H1 (cell line): ENCODE measurements around the gene ZNF397. TPM values are rescaled to one million over a fixed set of nuclear protein-coding genes. Genes with fewer than 3 reads are reported as not detected.

Source experiments
- ASH2L ChIP-seq: fragments of 200-600, 300-600 bp; sonication (generic); IDR thresholded peaks from one replicate; pipeline ENCODE4 v1.7.1; 2017; ENCODE audit warnings: low read length
- ATF2 ChIP-seq: IDR thresholded peaks from 2 replicates; pipeline ENCODE4 v1.6.1; 2012; ENCODE audit warnings: low read length, inconsistent platforms
- BRCA1 ChIP-seq: IDR thresholded peaks from 2 replicates; pipeline ENCODE4 v1.6.1; 2012; ENCODE audit warnings: low read depth, low read length, improper control_type of control experiment
- CHD1 ChIP-seq: IDR thresholded peaks from 2 replicates; pipeline ENCODE4 v1.6.1; 2012; ENCODE audit warnings: low read depth, low read length, improper control_type of control experiment
- EP300 ChIP-seq, 2 experiments: IDR thresholded peaks; 1 replicate in 1 of 2; 2 replicates in 1 of 2; pipeline ENCODE4 v1.6.1; 2011 to 2012; ENCODE audit warnings: low read depth in 2 of 2, low read length in 2 of 2, mild to moderate bottlenecking in 2 of 2, borderline replicate concordance in 1 of 2, inconsistent platforms in 1 of 2, moderate library complexity in 1 of 2
- FOSL1 ChIP-seq: IDR thresholded peaks from 2 replicates; pipeline ENCODE4 v1.6.1; 2011; ENCODE audit warnings: mild to moderate bottlenecking, low read depth, low read length, moderate library complexity; ENCODE audit not compliant: insufficient read depth
- GTF2F1 ChIP-seq: IDR thresholded peaks from 2 replicates; pipeline ENCODE4 v1.6.1; 2012; ENCODE audit warnings: low read depth, low read length, improper control_type of control experiment, borderline replicate concordance
- JUN ChIP-seq: IDR thresholded peaks from 2 replicates; pipeline ENCODE4 v1.6.1; 2011; ENCODE audit warnings: low read depth, mild to moderate bottlenecking, improper control_type of control experiment, low read length
- JUND ChIP-seq: IDR thresholded peaks from 2 replicates; pipeline ENCODE4 v1.6.1; 2011; ENCODE audit warnings: mild to moderate bottlenecking, improper control_type of control experiment, low read length
- KDM5A ChIP-seq: fragments of 200-600 bp; IDR thresholded peaks from 2 replicates; pipeline ENCODE4 v1.7.1; 2012; ENCODE audit warnings: mild to moderate bottlenecking, low read length, inconsistent platforms, mixed read lengths
- MAFK ChIP-seq: IDR thresholded peaks from 2 replicates; pipeline ENCODE4 v1.6.1; 2012; ENCODE audit warnings: low read depth, mild to moderate bottlenecking, improper control_type of control experiment, low read length
- NANOG ChIP-seq: IDR thresholded peaks from 2 replicates; pipeline ENCODE4 v1.6.1; 2011; ENCODE audit warnings: low read length, low read depth, mild to moderate bottlenecking, inconsistent platforms; ENCODE audit not compliant: insufficient read depth, poor library complexity, severe bottlenecking
- RAD21 ChIP-seq, 2 experiments: IDR thresholded peaks in 1 of 2; conservative IDR thresholded peaks in 1 of 2; 2 replicates each; pipeline ENCODE4 v1.6.1; 2011; ENCODE audit warnings: low read depth in 2 of 2, low read length in 2 of 2, improper control_type of control experiment in 1 of 2, inconsistent platforms in 1 of 2, mild to moderate bottlenecking in 1 of 2, moderate library complexity in 1 of 2
- RFX5 ChIP-seq: IDR thresholded peaks from 2 replicates; pipeline ENCODE4 v1.6.1; 2011; ENCODE audit warnings: low read depth, low read length, improper control_type of control experiment, borderline replicate concordance
- SIN3A ChIP-seq, 2 experiments: IDR thresholded peaks in 1 of 2; conservative IDR thresholded peaks in 1 of 2; 2 replicates each; pipeline ENCODE4 v1.6.1; 2011 to 2012; ENCODE audit warnings: low read length in 2 of 2, improper control_type of control experiment in 1 of 2, low read depth in 1 of 2, mild to moderate bottlenecking in 1 of 2
- SIRT6 ChIP-seq: IDR thresholded peaks from one replicate; pipeline ENCODE4 v1.7.1; 2012; ENCODE audit warnings: low read length, inconsistent platforms
- SIX5 ChIP-seq: IDR thresholded peaks from 2 replicates; pipeline ENCODE4 v1.6.1; 2011; ENCODE audit warnings: mild to moderate bottlenecking, low read depth, low read length
- SP2 ChIP-seq: IDR thresholded peaks from 2 replicates; pipeline ENCODE4 v1.6.1; 2012; ENCODE audit warnings: mild to moderate bottlenecking, low read length, inconsistent platforms
- SP4 ChIP-seq: IDR thresholded peaks from 2 replicates; pipeline ENCODE4 v1.6.1; 2012; ENCODE audit warnings: low read length, inconsistent platforms
- SUZ12 ChIP-seq: fragments of 200-600 bp; sonication (generic); IDR thresholded peaks from 2 replicates; pipeline ENCODE4 v1.6.1; 2012; ENCODE audit warnings: mild to moderate bottlenecking, inconsistent platforms, low read length, moderate library complexity, mixed read lengths
- TAF1 ChIP-seq: IDR thresholded peaks from 2 replicates; pipeline ENCODE4 v1.6.1; 2011; ENCODE audit warnings: mild to moderate bottlenecking, low read depth, low read length
- TEAD4 ChIP-seq: IDR thresholded peaks from 2 replicates; pipeline ENCODE4 v1.6.1; 2012; ENCODE audit warnings: low read depth, low read length, inconsistent platforms, mixed read lengths
- YY1 ChIP-seq: IDR thresholded peaks from 2 replicates; pipeline ENCODE4 v1.6.1; 2011; ENCODE audit warnings: low read depth, mild to moderate bottlenecking, low read length
- ZNF274 ChIP-seq: IDR thresholded peaks from 2 replicates; pipeline ENCODE4 v1.7.0; 2012; ENCODE audit warnings: low read length, borderline replicate concordance; ENCODE audit errors: extremely low read depth
- polyA plus RNA-seq, 7 experiments: library from polyadenylated mRNA; depleted of rRNA in 3 of 7; stranded (reverse) in 5 of 7; unstranded in 2 of 7; fragments of >200 nt in 5 of 7; fragments of 200-250 nt in 2 of 7; gene quantifications; 1 replicate in 5 of 7; 2 replicates in 1 of 7; 4 replicates in 1 of 7; pipeline versions ENCODE4 v1.2.1 to v1.2.3, GENCODE V29; 2011 to 2013; ENCODE audit warnings: missing spikeins in 2 of 7, mixed read lengths in 2 of 7
- total RNA-seq: library from RNA; stranded (reverse); fragmentation: NEBNext Ultra II Directional; extraction: Animal tissue kit (Norgen Biotek cat#: 25700); gene quantifications from 2 replicates; pipeline ENCODE4 v1.2.1, GENCODE V29; 2021

The ZNF397 gene
- total and polyA plus RNA-seq, 2 of the 8 experiments (the other 6 are each of a cell fraction or from before 2014, with no cell fraction given) = 9.8 to 39.5 TPM

GRCh38 chr18:35290094-35290735 is 49.4 kb downstream of the ZNF397 start, which contains the start of gene ZSCAN30 (continued):
- TF ChIP-seq ASH2L (peak; percentile 97), ATF2 (peak; percentile 97), GTF2F1 (peak; percentile 63; the same call in 1 of the 2 replicates), TEAD4 (peak; percentile 61), JUN (no peak), CHD1 (no peak), YY1 (peak; percentile 67; the same call in 1 of the 2 replicates), FOSL1 (no peak), TAF1 (peak; percentile 93), SIN3A (conservative IDR thresholded peaks at IDR 0.05 in 1 of 2, IDR thresholded peaks at IDR 0.05 in 1 of 2; ENCODE audit: low read depth in 1 of 2, low read length in 2 of 2) (peak; percentile 62 to 89; a peak in 2 of 4 replicates), MAFK (no peak), SP4 (peak; percentile 70; the same call in 1 of the 2 replicates), SIX5 (no peak), RAD21 (IDR thresholded peaks at IDR 0.05 in 1 of 2, conservative IDR thresholded peaks at IDR 0.05 in 1 of 2; ENCODE audit: low read depth in 2 of 2, low read length in 2 of 2) (peak in 1 of 2 experiments; percentile 7; a peak in 1 of 4 replicates), BRCA1 (no peak), SP2 (peak; percentile 97), RFX5 (no peak), EP300 (IDR thresholded peaks at IDR 0.05; ENCODE audit: borderline replicate concordance in 1 of 2, low read depth in 2 of 2, low read length in 2 of 2) (peak; percentile 46 to 56; a peak in 2 of 3 replicates), ZNF274 (no peak), KDM5A (peak; percentile 82), SIRT6 (no peak), NANOG (no peak), SUZ12 (no peak), JUND (peak; percentile 40)
